Sigmoid colon (tissue), 7 donors: Measurements from ENCODE around the gene SUCO. TPM values are rescaled to one million over a fixed set of nuclear protein-coding genes. Genes with fewer than 3 reads are reported as not detected.

Source experiments
- DNase-seq: peaks from one replicate; pipeline ENCODE4 v3.0.0-alpha.2; 2019
- H3K27ac ChIP-seq, 4 donors: fragments of 200-600 bp; sonication (generic); one replicate each; pipeline ENCODE4 v1.5.1; 2016 to 2019; ENCODE audit warnings: mild to moderate bottlenecking in 1 of 4
- H3K27me3 ChIP-seq, 3 donors: fragments of 200-600 bp; sonication (generic); one replicate each; pipeline ENCODE4 v1.5.1; 2019; ENCODE audit warnings: mild to moderate bottlenecking in 1 of 3
- H3K36me3 ChIP-seq, 4 donors: fragments of 200-600 bp; sonication (generic); one replicate each; pipeline ENCODE4 v1.5.1; 2016 to 2019
- H3K4me1 ChIP-seq, 4 donors: fragments of 200-600 bp; sonication (generic); one replicate each; pipeline ENCODE4 v1.5.1; 2017 to 2019
- H3K4me3 ChIP-seq, 4 donors: fragments of 200-600 bp; sonication (generic); one replicate each; pipeline ENCODE4 v1.5.1; 2017 to 2019; ENCODE audit warnings: mild to moderate bottlenecking in 2 of 4, moderate library complexity in 1 of 4
- H3K9me3 ChIP-seq, 4 donors: fragments of 200-600 bp in 3 of 4; sonication (generic) in 3 of 4; one replicate each; pipeline versions ENCODE4 v1.5.1 to v1.6.1; 2013 to 2019
- CTCF ChIP-seq, 4 experiments: fragments of 450-650 bp in 3 of 4; fragments of 200-600 bp in 1 of 4; IDR thresholded peaks; one replicate each; pipeline ENCODE4 v1.5.1; 2016 to 2019; ENCODE audit warnings: antibody characterized with exemption in 4 of 4, mild to moderate bottlenecking in 3 of 4, moderate library complexity in 2 of 4
- EP300 ChIP-seq, 4 donors: sonication (generic); formaldehyde crosslinking; IDR thresholded peaks; one replicate each; pipeline ENCODE4 v1.6.1; 2017; ENCODE audit warnings: antibody characterized with exemption in 4 of 4
- POLR2A ChIP-seq, 2 donors: fragments of 450-650 bp; IDR thresholded peaks; one replicate each; pipeline ENCODE4 v1.6.1; 2016; ENCODE audit warnings: antibody characterized with exemption in 2 of 2, mild to moderate bottlenecking in 2 of 2, moderate library complexity in 2 of 2
- POLR2AphosphoS5 ChIP-seq, 4 donors: sonication (generic); formaldehyde crosslinking; IDR thresholded peaks; one replicate each; pipeline ENCODE4 v1.6.1; 2017; ENCODE audit warnings: antibody characterized with exemption in 4 of 4
- WGBS, 2 donors: extraction: QIAGEN DNeasy Blood & Tissue Kit; methylation state at CpG; one replicate each; pipeline ENCODE4 v1.1.7; 2013; 5-methylcytosine and 5-hydroxymethylcytosine counted together
- intact Hi-C: fragments of 100-400 bp; cut with DNase I; formaldehyde crosslinking; loops from one replicate; pipeline ENCODE4 v1.15.1; 2023
- polyA plus RNA-seq, 3 donors: library from polyadenylated mRNA; stranded (reverse); fragments of 200-250 nt; gene quantifications; one replicate each; pipeline ENCODE4 v1.2.3, GENCODE V29; 2013
- total RNA-seq, 4 donors: library from RNA; depleted of rRNA; stranded (reverse); fragments of >200 nt; gene quantifications; one replicate each; pipeline ENCODE4 v1.1.0, GENCODE V29; 2016
- donor health status: healthy with polysubstance abuse.
- donor health status: Bipolar disorder and iron deficiency.
- donor health status: healthy.

SUCO gene
- total and polyA plus RNA-seq, 7 donors = 1.8 to 36.6 (median 27.4) TPM

- intact Hi-C loops = no loop called here
- no peaks in the 10 kb centered on the region for H3K9me3 ChIP-seq
- no peak overlapping the region for H3K27ac ChIP-seq
- no peaks in the 10 kb centered on the region for H3K36me3 ChIP-seq
- no peaks in the 10 kb centered on the region for H3K27me3 ChIP-seq
- peaks cover 0 to 39% (median 23%) of the 10 kb centered on the region in 4 donors for H3K4me1 ChIP-seq
- H3K4me3 ChIP-seq = no peak overlapping the region
- TF ChIP-seq POLR2AphosphoS5 (IDR thresholded peaks at IDR 0.05) = no peak
- TF ChIP-seq EP300 (IDR thresholded peaks at IDR 0.05) = no peak
- no peak for TF ChIP-seq CTCF (IDR thresholded peaks at IDR 0.05)
- TF ChIP-seq POLR2A (IDR thresholded peaks at IDR 0.05) = no peak
- DNase-seq = no peak
- 32 to 45% methylated on average over 2 of the region's 2 CpGs for WGBS, 2 donors
Observed at GRCh38 chr1:172549621-172550280, 16.8 kb downstream of the SUCO start.

- 89 to 91% methylated on average over 6 of the region's 6 CpGs for WGBS, 2 donors
- DNase-seq = no peak
- H3K9me3 ChIP-seq = no peaks in the 10 kb centered on the region
- peaks cover 0 to 26% (median 15%) of the 10 kb centered on the region in 4 donors for H3K4me1 ChIP-seq
- intact Hi-C loops = no loop called here
- no peak overlapping the region for H3K4me3 ChIP-seq
- no peaks in the 10 kb centered on the region for H3K36me3 ChIP-seq
- TF ChIP-seq EP300 (IDR thresholded peaks at IDR 0.05) (no peak), POLR2A (IDR thresholded peaks at IDR 0.05) (no peak), POLR2AphosphoS5 (IDR thresholded peaks at IDR 0.05) (no peak), CTCF (IDR thresholded peaks at IDR 0.05) (no peak)
- no peak overlapping the region for H3K27ac ChIP-seq
- H3K27me3 ChIP-seq = no peaks in the 10 kb centered on the region
Observed at GRCh38 chr1:172551279-172551678, 18.3 kb downstream of the SUCO start.

- no peak for DNase-seq
- peaks cover 0 to 3% (median 2%) of the 10 kb centered on the region in 4 donors for H3K4me1 ChIP-seq
- no peak overlapping the region for H3K4me3 ChIP-seq
- intact Hi-C loops = no loop called here
- peaks cover 0 to 30% (median 0%) of the 10 kb centered on the region in 4 donors for H3K36me3 ChIP-seq
- WGBS, 2 donors = 98 to 99% methylated on average over 4 of the region's 4 CpGs
- no peak overlapping the region for H3K27ac ChIP-seq
- H3K9me3 ChIP-seq = no peaks in the 10 kb centered on the region
- TF ChIP-seq POLR2AphosphoS5 (IDR thresholded peaks at IDR 0.05) (no peak), CTCF (IDR thresholded peaks at IDR 0.05) (no peak), EP300 (IDR thresholded peaks at IDR 0.05) (no peak), POLR2A (IDR thresholded peaks at IDR 0.05) (no peak)
- H3K27me3 ChIP-seq = no peaks in the 10 kb centered on the region
Observed at GRCh38 chr1:172554915-172555314, 22.0 kb downstream of the SUCO start.

GRCh38 chr1:172556461-172556860 is 23.5 kb downstream of the SUCO start:
- Histone ChIP-seq H3K9me3 (no peaks in the 10 kb centered on the region), H3K36me3 (peaks cover 0 to 42% (median 0%) of the 10 kb centered on the region in 4 donors), H3K27ac (no peak overlapping the region), H3K4me3 (no peak overlapping the region), H3K4me1 (no peaks in the 10 kb centered on the region), H3K27me3 (no peaks in the 10 kb centered on the region)
- no peak for DNase-seq
- TF ChIP-seq POLR2AphosphoS5 (IDR thresholded peaks at IDR 0.05) (no peak), EP300 (IDR thresholded peaks at IDR 0.05) (no peak), POLR2A (IDR thresholded peaks at IDR 0.05) (no peak), CTCF (IDR thresholded peaks at IDR 0.05) (no peak)
- intact Hi-C loops = no loop called here

GRCh38 chr1:172557270-172557669 is 24.3 kb downstream of the SUCO start:
- TF ChIP-seq CTCF (IDR thresholded peaks at IDR 0.05) = no peak
- no peak for TF ChIP-seq POLR2AphosphoS5 (IDR thresholded peaks at IDR 0.05)
- TF ChIP-seq EP300 (IDR thresholded peaks at IDR 0.05) = no peak
- no peak for TF ChIP-seq POLR2A (IDR thresholded peaks at IDR 0.05)
- Histone ChIP-seq H3K4me1 (no peaks in the 10 kb centered on the region), H3K27ac (no peak overlapping the region), H3K36me3 (peaks cover 0 to 45% (median 0%) of the 10 kb centered on the region in 4 donors), H3K27me3 (no peaks in the 10 kb centered on the region), H3K9me3 (no peaks in the 10 kb centered on the region), H3K4me3 (no peak overlapping the region)
- WGBS, 2 donors = 93 to 97% methylated on average over 1 of the region's 1 CpG
- intact Hi-C loops = no loop called here
- no peak for DNase-seq
